Activated naive CD8-positive, alpha-beta T cell treated with anti-CD3 and anti-CD28 coated beads for 36 hours (primary cell): ENCODE data around the gene ST6GALNAC1. TPM values are rescaled to one million over a fixed set of nuclear protein-coding genes. Genes with fewer than 3 reads are reported as not detected.
A peak's percentile ranks its signal among the peaks of the same experiment; 100 is the strongest.

Experiments
- DNase-seq: peaks from one replicate; pipeline ENCODE4 v3.0.0; 2021
- H3K27ac Mint-ChIP-seq: one replicate; pipeline ENCODE4 v1.8.0; 2022; ENCODE audit warnings: mild to moderate bottlenecking, moderate library complexity, mixed read lengths
- H3K27me3 Mint-ChIP-seq: one replicate; pipeline ENCODE4 v1.8.0; 2022; ENCODE audit warnings: mild to moderate bottlenecking, mixed read lengths
- H3K36me3 Mint-ChIP-seq: one replicate; pipeline ENCODE4 v1.8.0; 2021; ENCODE audit warnings: mild to moderate bottlenecking, mixed read lengths
- H3K4me1 Mint-ChIP-seq: one replicate; pipeline ENCODE4 v1.8.0; 2021; ENCODE audit warnings: mixed read lengths
- H3K4me3 Mint-ChIP-seq: one replicate; pipeline ENCODE4 v1.8.0; 2022; ENCODE audit warnings: mild to moderate bottlenecking, moderate library complexity, mixed read lengths
- H3K9me3 Mint-ChIP-seq: one replicate; pipeline ENCODE4 v1.8.0; 2022; ENCODE audit warnings: mixed read lengths
- total RNA-seq, 2 experiments: library from RNA; stranded (reverse); gene quantifications; one replicate each; pipeline ENCODE4 v1.2.3, GENCODE V29; 2021

The ST6GALNAC1 gene
- total RNA-seq, 2 experiments from 2014 or later = not detected

DNA sequence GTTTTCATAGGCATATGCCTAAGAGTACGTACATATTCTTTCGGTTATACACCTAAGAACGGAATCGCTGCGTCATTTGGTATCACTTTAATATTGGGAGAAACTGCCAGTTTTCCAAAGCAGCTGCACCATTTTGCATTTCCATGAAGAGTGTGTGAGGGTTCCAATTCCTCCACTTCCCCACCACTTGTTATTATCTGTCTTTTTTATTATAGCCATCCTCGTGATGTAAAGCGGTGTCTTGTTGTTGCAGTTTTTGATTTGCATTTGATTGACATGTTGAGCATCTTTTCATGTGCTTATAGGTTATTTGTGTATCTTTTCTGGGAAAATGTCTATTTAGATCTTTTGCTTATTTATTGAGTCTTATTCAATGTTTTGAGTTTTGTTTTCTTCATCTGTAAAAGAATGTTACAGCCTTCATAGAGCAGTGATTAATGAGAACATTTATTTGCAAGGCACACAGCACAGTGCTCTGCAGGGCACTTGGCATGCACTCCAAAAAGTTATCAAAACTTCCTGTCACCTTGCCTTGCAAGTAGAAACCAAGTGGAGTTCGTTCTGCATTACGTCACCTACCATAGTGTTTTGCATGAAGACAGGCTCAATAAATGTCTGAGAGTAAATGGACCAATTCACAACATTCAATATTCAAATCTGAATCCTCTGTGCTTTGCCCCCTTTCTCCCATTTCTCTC, 26.6 kb upstream of the ST6GALNAC1 start:
- Mint-ChIP-seq H3K36me3 (no peaks in the 10 kb centered on the region), H3K9me3 (peaks cover 2% of the 10 kb centered on the region), H3K4me3 (peak overlapping the region; percentile 91), H3K27ac (peak overlapping the region; percentile 87), H3K27me3 (no peaks in the 10 kb centered on the region), H3K4me1 (peaks cover 32% of the 10 kb centered on the region)
- no peak for DNase-seq

DNA sequence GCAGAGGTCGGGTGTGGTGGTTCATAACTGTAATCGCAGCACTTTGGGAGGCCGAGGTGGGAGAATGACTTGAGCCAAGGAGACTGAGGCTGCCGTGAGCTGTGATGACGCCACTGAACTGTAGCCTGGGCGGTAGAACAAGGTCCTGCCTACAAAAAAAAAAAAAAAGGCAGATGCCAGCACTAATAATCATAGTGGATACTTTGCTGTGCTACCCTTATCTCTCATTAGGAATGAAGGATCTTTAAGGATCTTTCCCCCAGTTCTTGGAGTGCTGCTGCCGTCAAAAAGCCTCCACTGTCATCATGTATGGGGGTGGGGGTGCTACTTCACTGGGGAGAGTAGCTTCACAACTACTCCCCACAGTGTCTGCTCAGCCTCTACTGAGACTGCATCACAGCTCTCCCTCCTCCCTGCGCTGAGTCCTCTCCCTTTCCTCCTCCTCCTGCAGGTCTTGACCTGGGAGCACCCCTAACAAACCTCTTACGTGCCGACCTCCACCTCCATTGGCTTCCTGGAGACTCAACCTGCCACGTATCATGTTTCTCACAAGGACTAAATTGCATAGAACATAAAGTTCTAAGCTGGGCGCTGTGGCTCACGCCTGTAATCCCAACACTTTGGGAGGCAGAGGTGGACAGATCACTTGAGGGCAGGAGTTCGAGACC, 24.4 kb upstream of the ST6GALNAC1 start:
- peaks cover 2% of the 10 kb centered on the region for H3K9me3 Mint-ChIP-seq
- H3K4me1 Mint-ChIP-seq = peaks cover 22% of the 10 kb centered on the region
- H3K36me3 Mint-ChIP-seq = no peaks in the 10 kb centered on the region
- H3K4me3 Mint-ChIP-seq = no peak overlapping the region
- no peaks in the 10 kb centered on the region for H3K27me3 Mint-ChIP-seq
- no peak overlapping the region for H3K27ac Mint-ChIP-seq
- DNase-seq = no peak

GRCh38 chr17:76667491-76667755, 23.9 kb upstream of the ST6GALNAC1 start:
- Mint-ChIP-seq H3K9me3 (peaks cover 2% of the 10 kb centered on the region), H3K27ac (no peak overlapping the region), H3K36me3 (no peaks in the 10 kb centered on the region), H3K4me1 (peaks cover 19% of the 10 kb centered on the region), H3K27me3 (no peaks in the 10 kb centered on the region), H3K4me3 (no peak overlapping the region)
- DNase-seq = no peak

DNA sequence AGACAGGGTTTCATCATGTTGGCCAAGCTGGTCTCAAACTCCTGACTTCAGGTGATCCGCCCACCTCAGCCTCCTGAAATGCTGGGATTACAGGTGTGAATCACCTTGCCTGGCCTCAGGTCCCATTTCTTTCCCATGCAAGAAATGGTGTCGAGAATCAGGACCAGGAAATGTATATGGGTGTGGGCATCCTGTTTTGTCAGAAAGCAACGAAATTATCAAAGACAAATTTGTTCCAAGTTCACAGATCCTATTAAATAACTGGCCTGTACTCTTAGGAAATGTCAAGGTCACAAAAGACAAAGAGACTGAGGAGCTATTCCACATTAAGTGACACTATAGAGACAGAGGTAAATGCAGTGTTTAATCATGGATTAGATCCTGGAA, 17.1 kb upstream of the ST6GALNAC1 start:
- no peak for DNase-seq
- Mint-ChIP-seq H3K4me1 (peaks cover 18% of the 10 kb centered on the region), H3K27ac (no peak overlapping the region), H3K9me3 (no peaks in the 10 kb centered on the region), H3K4me3 (no peak overlapping the region), H3K27me3 (no peaks in the 10 kb centered on the region), H3K36me3 (no peaks in the 10 kb centered on the region)

DNA sequence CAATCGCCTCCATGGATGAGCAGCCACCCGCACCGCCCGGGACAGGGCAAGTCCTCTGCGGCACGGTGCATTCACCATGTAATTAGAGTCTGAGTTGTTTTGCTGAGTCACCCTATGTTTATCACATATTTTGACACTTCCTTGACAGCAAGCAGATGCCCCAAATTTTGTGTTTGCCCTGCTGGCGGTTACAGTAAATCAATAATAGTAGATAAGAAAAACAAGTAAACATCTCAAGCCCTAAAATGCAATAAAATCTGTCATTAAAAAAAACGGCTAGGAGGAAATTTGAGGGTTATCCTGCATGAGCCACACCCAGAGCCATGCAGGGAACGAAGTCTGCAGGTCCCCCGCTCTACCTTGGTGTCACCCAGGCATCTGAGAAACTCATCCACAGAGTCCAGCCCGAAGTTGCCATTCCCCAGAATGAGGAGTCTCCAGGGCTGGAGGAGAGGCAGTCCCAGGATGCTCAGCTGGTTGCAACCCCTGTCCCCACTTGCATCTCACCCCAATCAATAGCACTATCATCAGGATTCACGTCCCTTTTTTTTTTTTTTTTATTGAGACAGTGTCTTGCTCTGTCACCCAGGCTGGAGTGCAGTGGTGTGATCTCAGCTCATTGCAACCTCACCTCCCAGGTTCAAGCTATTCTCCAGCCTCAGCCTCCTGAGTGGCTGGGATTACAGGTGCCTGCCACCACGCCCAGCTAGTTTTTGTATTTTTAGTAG, 16.5 kb upstream of the ST6GALNAC1 start:
- Mint-ChIP-seq H3K9me3 (no peaks in the 10 kb centered on the region), H3K4me1 (peaks cover 18% of the 10 kb centered on the region), H3K36me3 (no peaks in the 10 kb centered on the region), H3K27ac (no peak overlapping the region), H3K4me3 (no peak overlapping the region), H3K27me3 (no peaks in the 10 kb centered on the region)
- DNase-seq = no peak

DNA sequence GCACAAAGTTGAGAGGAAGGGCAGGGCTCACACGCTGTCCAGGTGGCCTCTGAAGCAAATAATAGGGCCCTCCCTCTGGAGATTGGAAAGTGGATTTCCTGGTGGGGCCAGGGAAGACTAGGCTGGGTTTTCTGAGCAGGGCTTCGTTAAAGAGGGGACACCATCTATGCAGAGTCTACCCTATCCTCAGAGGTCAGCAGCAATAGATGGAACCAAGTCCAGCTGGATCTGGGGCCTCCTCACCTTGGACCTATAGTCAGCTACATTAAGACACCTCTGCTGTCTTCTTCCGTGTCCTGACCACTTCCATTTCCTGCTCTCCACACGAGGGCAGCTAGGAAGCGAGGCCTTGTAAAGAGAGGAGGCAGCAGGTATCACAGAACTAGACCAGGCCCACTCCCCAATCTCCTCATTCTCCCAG, 14.7 kb upstream of the ST6GALNAC1 start:
- Mint-ChIP-seq H3K36me3 (no peaks in the 10 kb centered on the region), H3K4me3 (no peak overlapping the region), H3K27ac (no peak overlapping the region), H3K27me3 (no peaks in the 10 kb centered on the region), H3K4me1 (peaks cover 18% of the 10 kb centered on the region), H3K9me3 (no peaks in the 10 kb centered on the region)
- no peak for DNase-seq

- Mint-ChIP-seq H3K27me3 (no peaks in the 10 kb centered on the region), H3K4me1 (peaks cover 18% of the 10 kb centered on the region), H3K9me3 (no peaks in the 10 kb centered on the region), H3K36me3 (no peaks in the 10 kb centered on the region), H3K4me3 (no peak overlapping the region), H3K27ac (no peak overlapping the region)
- DNase-seq = no peak
Measured at GRCh38 chr17:76657505-76658241, 14.1 kb upstream of the ST6GALNAC1 start.

DNA sequence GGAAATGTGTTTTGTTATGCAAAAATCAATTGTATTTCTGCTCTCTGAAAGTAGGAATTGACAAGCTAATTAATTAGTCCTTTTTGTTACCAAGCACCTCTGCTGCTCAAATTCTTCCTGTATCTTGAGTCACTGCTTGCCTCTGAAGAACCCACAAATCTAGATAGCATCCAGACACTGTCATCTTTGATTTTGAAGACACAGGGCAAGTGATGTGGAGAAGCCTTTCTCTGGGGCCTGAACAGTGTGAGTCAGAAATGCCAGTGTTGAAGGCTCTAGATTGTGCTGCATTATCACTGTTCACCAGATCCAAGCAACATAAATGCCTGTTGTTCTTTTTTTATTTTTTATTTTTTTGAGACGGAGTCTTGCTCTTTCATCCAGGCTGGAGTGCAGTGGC, 10.9 kb upstream of the ST6GALNAC1 start:
- no peaks in the 10 kb centered on the region for H3K9me3 Mint-ChIP-seq
- no peak overlapping the region for H3K27ac Mint-ChIP-seq
- H3K4me3 Mint-ChIP-seq = no peak overlapping the region
- H3K4me1 Mint-ChIP-seq = peaks cover 6% of the 10 kb centered on the region
- no peaks in the 10 kb centered on the region for H3K36me3 Mint-ChIP-seq
- no peak for DNase-seq
- H3K27me3 Mint-ChIP-seq = no peaks in the 10 kb centered on the region

DNA sequence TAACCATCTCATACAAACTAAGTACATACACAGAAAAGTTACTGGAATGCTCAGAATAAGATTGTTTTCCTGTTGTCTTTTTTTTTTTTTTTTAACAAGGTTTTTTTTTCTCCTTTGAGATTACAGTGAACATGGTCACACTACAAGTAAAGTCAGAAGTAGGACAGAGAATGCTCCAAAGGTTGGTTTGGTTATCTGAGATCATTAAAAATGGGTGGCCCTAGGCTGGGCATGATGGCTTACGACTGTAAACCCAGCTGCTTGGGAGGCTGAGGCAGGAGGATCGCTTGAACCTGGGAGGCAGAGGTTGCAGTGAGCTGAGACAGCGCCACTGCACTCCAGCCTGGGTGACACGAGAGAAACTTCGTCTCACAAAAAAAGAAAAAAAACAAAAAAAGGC, 6.9 kb upstream of the ST6GALNAC1 start:
- Mint-ChIP-seq H3K9me3 (peaks cover 3% of the 10 kb centered on the region), H3K36me3 (no peaks in the 10 kb centered on the region), H3K27ac (no peak overlapping the region)

DNA sequence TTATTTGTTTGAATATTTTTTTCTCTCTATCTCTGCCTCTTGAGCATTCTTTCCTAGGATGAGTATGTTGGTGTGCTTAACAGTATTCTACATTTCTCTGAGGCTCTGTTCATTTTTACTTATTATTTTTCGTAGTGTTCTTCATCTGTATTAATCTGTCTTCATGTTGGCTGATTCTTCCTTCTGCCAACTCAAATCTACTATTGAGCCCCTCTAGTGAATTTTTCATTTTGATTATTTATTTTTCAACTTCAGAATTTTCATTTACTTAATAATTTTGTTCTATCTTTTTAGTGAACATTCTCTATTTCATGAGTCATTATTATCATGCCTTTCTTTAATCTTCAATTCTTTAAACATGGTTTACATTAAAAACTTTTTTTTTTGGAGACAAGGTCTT, 3.2 kb upstream of the ST6GALNAC1 start:
- Mint-ChIP-seq H3K36me3 (no peaks in the 10 kb centered on the region), H3K27ac (no peak overlapping the region), H3K4me1 (peaks cover 13% of the 10 kb centered on the region), H3K4me3 (no peak overlapping the region), H3K27me3 (no peaks in the 10 kb centered on the region), H3K9me3 (peaks cover 3% of the 10 kb centered on the region)
- no peak for DNase-seq

More for the DNA sequence above, 6.9 kb upstream of the ST6GALNAC1 start:
- no peak for DNase-seq
- no peaks in the 10 kb centered on the region for H3K27me3 Mint-ChIP-seq
- H3K4me1 Mint-ChIP-seq = peaks cover 2% of the 10 kb centered on the region
- no peak overlapping the region for H3K4me3 Mint-ChIP-seq

GRCh38 chr17:76645481-76645880, 1.9 kb upstream of the ST6GALNAC1 start:
- H3K36me3 Mint-ChIP-seq = no peaks in the 10 kb centered on the region
- peaks cover 17% of the 10 kb centered on the region for H3K4me1 Mint-ChIP-seq
- H3K9me3 Mint-ChIP-seq = peaks cover 3% of the 10 kb centered on the region
- H3K4me3 Mint-ChIP-seq = no peak overlapping the region
- no peak for DNase-seq
- no peak overlapping the region for H3K27ac Mint-ChIP-seq
- H3K27me3 Mint-ChIP-seq = no peaks in the 10 kb centered on the region

DNA sequence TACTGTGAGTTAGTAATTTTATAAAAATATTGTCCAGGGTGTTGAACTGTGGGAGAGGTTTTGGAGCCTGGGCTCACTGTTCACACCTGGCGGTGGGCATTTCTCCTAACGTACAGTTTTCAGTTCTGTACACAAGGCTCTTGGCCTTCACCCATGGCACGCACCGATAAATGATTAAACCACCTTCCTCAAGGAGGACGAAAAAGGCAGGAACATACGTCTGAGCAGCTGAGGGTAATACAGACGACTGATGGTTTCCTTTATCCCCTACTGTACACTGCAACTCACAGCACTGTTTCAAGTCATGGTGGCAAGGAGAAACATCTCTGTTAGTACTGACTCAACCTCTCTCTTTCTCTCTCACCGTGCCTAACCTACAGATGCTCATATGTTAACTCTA, 1.4 kb upstream of the ST6GALNAC1 start:
- Mint-ChIP-seq H3K27me3 (no peaks in the 10 kb centered on the region), H3K27ac (no peak overlapping the region), H3K9me3 (peaks cover 3% of the 10 kb centered on the region), H3K4me3 (no peak overlapping the region), H3K4me1 (peaks cover 17% of the 10 kb centered on the region), H3K36me3 (no peaks in the 10 kb centered on the region)
- no peak for DNase-seq

- H3K36me3 Mint-ChIP-seq = no peaks in the 10 kb centered on the region
- DNase-seq = no peak
- H3K9me3 Mint-ChIP-seq = peaks cover 3% of the 10 kb centered on the region
- H3K4me3 Mint-ChIP-seq = no peak overlapping the region
- no peaks in the 10 kb centered on the region for H3K27me3 Mint-ChIP-seq
- H3K4me1 Mint-ChIP-seq = peaks cover 17% of the 10 kb centered on the region
- no peak overlapping the region for H3K27ac Mint-ChIP-seq
Measured at GRCh38 chr17:76642994-76643393, 563 bp downstream of the ST6GALNAC1 start.

- Mint-ChIP-seq H3K4me1 (peaks cover 17% of the 10 kb centered on the region), H3K9me3 (peaks cover 3% of the 10 kb centered on the region), H3K27me3 (no peaks in the 10 kb centered on the region), H3K27ac (no peak overlapping the region), H3K4me3 (no peak overlapping the region), H3K36me3 (no peaks in the 10 kb centered on the region)
- no peak for DNase-seq
Measured at GRCh38 chr17:76642032-76642561, 1.5 kb downstream of the ST6GALNAC1 start.

DNA sequence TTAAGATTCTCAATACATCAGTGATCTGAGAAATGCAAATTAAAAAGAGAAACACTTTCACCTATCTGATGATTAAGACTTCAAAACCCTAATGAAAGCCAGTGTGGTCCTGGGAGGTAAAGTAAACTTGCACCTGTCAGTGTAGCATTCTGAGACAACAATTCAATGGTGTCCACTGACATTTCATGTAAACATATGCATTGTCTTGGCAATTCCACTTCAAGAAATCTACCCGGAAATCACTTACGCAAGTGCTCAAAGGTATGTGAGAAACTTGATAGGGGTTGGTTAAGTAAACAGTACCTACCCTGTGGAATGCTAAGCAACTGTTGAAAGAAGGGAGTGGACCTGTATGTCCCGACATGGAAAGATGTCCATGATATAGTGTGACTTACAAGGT, 2.1 kb downstream of the ST6GALNAC1 start:
- Mint-ChIP-seq H3K36me3 (no peaks in the 10 kb centered on the region), H3K27ac (no peak overlapping the region), H3K27me3 (no peaks in the 10 kb centered on the region), H3K9me3 (peaks cover 1% of the 10 kb centered on the region), H3K4me1 (peaks cover 17% of the 10 kb centered on the region), H3K4me3 (no peak overlapping the region)
- no peak for DNase-seq
